ENCODE results near the gene TMEM234.
A peak's percentile ranks its signal among the peaks of the same experiment; 100 is the strongest.

Gene TMEM234

DNA sequence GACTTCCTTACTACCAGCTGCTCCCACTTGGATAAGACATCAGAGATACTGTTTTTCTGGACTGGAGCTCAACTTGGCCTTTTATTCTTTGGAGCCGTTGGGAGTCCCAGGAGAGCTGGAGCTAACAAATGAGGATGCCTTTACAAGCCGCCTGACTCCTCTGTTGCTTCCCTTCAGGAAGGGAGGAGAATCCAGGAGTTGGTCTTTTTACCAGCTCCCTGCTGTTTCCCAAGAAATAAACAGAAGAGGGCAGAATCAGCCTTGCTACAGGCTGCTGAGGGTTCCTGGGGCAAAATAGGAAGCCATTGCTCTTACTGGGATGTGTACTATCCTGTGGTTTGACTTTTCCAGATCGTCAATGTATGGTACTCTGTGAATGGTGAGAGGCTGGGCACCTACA lies 1.5 kb upstream of the TMEM234 start:
- Histone ChIP-seq H3K9me3 (ENCODE audit: control extremely low read depth in 1 of 5, control insufficient read depth in 4 of 5, insufficient read depth in 2 of 5, low read depth in 1 of 5, low read length in 4 of 5) (no peaks in the 10 kb centered on the region), H3K36me3 (ENCODE audit: control insufficient read depth in 4 of 4, insufficient read depth in 4 of 4, low read length in 3 of 4) (peaks cover 12 to 49% (median 26%) of the 10 kb centered on the region in 4 experiments), H3K4me3 (ENCODE audit: control insufficient read depth in 1 of 7, extremely low read depth in 1 of 7, insufficient read depth in 4 of 7, low read depth in 2 of 7, low read length in 6 of 7) (no peak overlapping the region), H3K27me3 (replicated peaks in 2 of 5; ENCODE audit: control insufficient read depth in 4 of 5, insufficient read depth in 5 of 5, low read length in 4 of 5) (no peaks in the 10 kb centered on the region), H3K4me1 (ENCODE audit: control extremely low read depth in 1 of 4, control insufficient read depth in 4 of 4, insufficient read depth in 4 of 4, low read length in 3 of 4) (peaks cover 3 to 29% (median 22%) of the 10 kb centered on the region in 4 experiments), H3K27ac (ENCODE audit: insufficient read depth in 1 of 2, low read depth in 1 of 2, low read length in 2 of 2, poor library complexity in 1 of 2, severe bottlenecking in 2 of 2) (peak overlapping the region; percentile 29 to 33)
- POLR2A ChIA-PET, result interaction anchor here (0.7 kb wide), 1 partner anchor 17 kb away, joined by 3 read pairs; no protein-coding TSS in a partner anchor
- no peak for DNase-seq
- WGBS (ENCODE audit: insufficient coverage), result 94% methylated on average over 3 of the region's 3 CpGs
- CTCF ChIA-PET, result interaction anchor here (1.2 to 3.0 kb wide), 5 partner anchors 8 to 148 kb away, joined by 5 to 15 read pairs (median 10); no protein-coding TSS in a partner anchor

GRCh38 chr1:32221581-32221979 lies 573 bp downstream of the TMEM234 start:
- peaks cover 7 to 41% (median 17%) of the 10 kb centered on the region in 4 experiments for H3K36me3 ChIP-seq (ENCODE audit: control insufficient read depth in 4 of 4, insufficient read depth in 4 of 4, low read length in 3 of 4)
- no peaks in the 10 kb centered on the region for H3K27me3 ChIP-seq (replicated peaks in 2 of 5; ENCODE audit: control insufficient read depth in 4 of 5, insufficient read depth in 5 of 5, low read length in 4 of 5)
- CTCF ChIA-PET, result interaction anchor here (1.1 to 3.0 kb wide), 3 partner anchors 14 to 41 kb away, joined by 3 to 15 read pairs (median 3); no protein-coding TSS in a partner anchor
- no peak for DNase-seq
- no peaks in the 10 kb centered on the region for H3K9me3 ChIP-seq (ENCODE audit: control extremely low read depth in 1 of 5, control insufficient read depth in 4 of 5, insufficient read depth in 2 of 5, low read depth in 1 of 5, low read length in 4 of 5)
- peak overlapping the region; percentile 99 to 100 for H3K27ac ChIP-seq (ENCODE audit: insufficient read depth in 1 of 2, low read depth in 1 of 2, low read length in 2 of 2, poor library complexity in 1 of 2, severe bottlenecking in 2 of 2)
- 29% methylated on average over 13 of the region's 13 CpGs for WGBS (ENCODE audit: insufficient coverage)
- POLR2A ChIA-PET, result interaction anchor here (0.6 to 0.8 kb wide), 2 partner anchors 10 to 19 kb away, joined by 3 read pairs; no protein-coding TSS in a partner anchor
- H3K4me3 ChIP-seq (ENCODE audit: control insufficient read depth in 1 of 7, extremely low read depth in 1 of 7, insufficient read depth in 4 of 7, low read depth in 2 of 7, low read length in 6 of 7), result peak overlapping the region; percentile 65 to 97 (median 85)
- H3K4me1 ChIP-seq (ENCODE audit: control extremely low read depth in 1 of 4, control insufficient read depth in 4 of 4, insufficient read depth in 4 of 4, low read length in 3 of 4), result peaks cover 3 to 29% (median 22%) of the 10 kb centered on the region in 4 experiments

- H3K9me3 ChIP-seq (ENCODE audit: control extremely low read depth in 1 of 5, control insufficient read depth in 4 of 5, insufficient read depth in 2 of 5, low read depth in 1 of 5, low read length in 4 of 5), result no peaks in the 10 kb centered on the region
- POLR2A ChIA-PET, result interaction anchor here (0.8 kb wide), 1 partner anchor 19 kb away, joined by 3 read pairs; no protein-coding TSS in a partner anchor
- peaks cover 7 to 39% (median 16%) of the 10 kb centered on the region in 4 experiments for H3K36me3 ChIP-seq (ENCODE audit: control insufficient read depth in 4 of 4, insufficient read depth in 4 of 4, low read length in 3 of 4)
- peaks cover 3 to 29% (median 22%) of the 10 kb centered on the region in 4 experiments for H3K4me1 ChIP-seq (ENCODE audit: control extremely low read depth in 1 of 4, control insufficient read depth in 4 of 4, insufficient read depth in 4 of 4, low read length in 3 of 4)
- CTCF ChIA-PET, result interaction anchor here (1.0 to 2.8 kb wide), 4 partner anchors 11 to 41 kb away, joined by 3 to 14 read pairs (median 3); partner anchors contain the start of gene CCDC28B
- no peaks in the 10 kb centered on the region for H3K27me3 ChIP-seq (replicated peaks in 2 of 5; ENCODE audit: control insufficient read depth in 4 of 5, insufficient read depth in 5 of 5, low read length in 4 of 5)
- no peak for DNase-seq
- H3K4me3 ChIP-seq (ENCODE audit: control insufficient read depth in 1 of 7, extremely low read depth in 1 of 7, insufficient read depth in 4 of 7, low read depth in 2 of 7, low read length in 6 of 7), result peak overlapping the region in 6 of 7 experiments; percentile 73 to 97 (median 86)
- peak overlapping the region in 1 of 2 experiments; percentile 100 for H3K27ac ChIP-seq (ENCODE audit: insufficient read depth in 1 of 2, low read depth in 1 of 2, low read length in 2 of 2, poor library complexity in 1 of 2, severe bottlenecking in 2 of 2)
- 100% methylated on average over 3 of the region's 4 CpGs for WGBS (ENCODE audit: insufficient coverage)
These were observed 1.2 kb downstream of the TMEM234 start for GRCh38 chr1:32220746-32221580.

- Histone ChIP-seq H3K27me3 (replicated peaks in 2 of 5; ENCODE audit: control insufficient read depth in 4 of 5, insufficient read depth in 5 of 5, low read length in 4 of 5) (no peaks in the 10 kb centered on the region), H3K4me3 (ENCODE audit: control insufficient read depth in 1 of 7, extremely low read depth in 1 of 7, insufficient read depth in 4 of 7, low read depth in 2 of 7, low read length in 6 of 7) (no peak overlapping the region), H3K36me3 (ENCODE audit: control insufficient read depth in 4 of 4, insufficient read depth in 4 of 4, low read length in 3 of 4) (peaks cover 9 to 39% (median 20%) of the 10 kb centered on the region in 4 experiments), H3K27ac (ENCODE audit: insufficient read depth in 1 of 2, low read depth in 1 of 2, low read length in 2 of 2, poor library complexity in 1 of 2, severe bottlenecking in 2 of 2) (no peak overlapping the region), H3K4me1 (ENCODE audit: control extremely low read depth in 1 of 4, control insufficient read depth in 4 of 4, insufficient read depth in 4 of 4, low read length in 3 of 4) (peaks cover 3 to 27% (median 22%) of the 10 kb centered on the region in 4 experiments), H3K9me3 (ENCODE audit: control extremely low read depth in 1 of 5, control insufficient read depth in 4 of 5, insufficient read depth in 2 of 5, low read depth in 1 of 5, low read length in 4 of 5) (no peaks in the 10 kb centered on the region)
- DNase-seq, result no peak
- whole genome bisulfite sequencing (ENCODE audit: insufficient coverage), result 100% methylated on average over 2 of the region's 7 CpGs
- CTCF ChIA-PET, result interaction anchor here (0.7 to 2.8 kb wide), 5 partner anchors 9 to 149 kb away, joined by 3 to 14 read pairs (median 3); no protein-coding TSS in a partner anchor
- POLR2A ChIA-PET, result interaction anchor here (0.6 kb wide), 1 partner anchor 99 kb away, joined by 3 read pairs; no protein-coding TSS in a partner anchor
These were observed 3.1 kb downstream of the TMEM234 start for GRCh38 chr1:32219022-32219421.

GRCh38 chr1:32216566-32216965 lies 5.6 kb downstream of the TMEM234 start:
- POLR2A ChIA-PET, result interaction anchor here (0.7 to 1.6 kb wide), 3 partner anchors 24 to 120 kb away, joined by 3 to 6 read pairs (median 3); partner anchors contain the start of gene MARCKSL1
- H3K4me1 ChIP-seq (ENCODE audit: control extremely low read depth in 1 of 4, control insufficient read depth in 4 of 4, insufficient read depth in 4 of 4, low read length in 3 of 4), result peaks cover 2 to 9% (median 7%) of the 10 kb centered on the region in 4 experiments
- DNase-seq, result no peak
- H3K9me3 ChIP-seq (ENCODE audit: control extremely low read depth in 1 of 5, control insufficient read depth in 4 of 5, insufficient read depth in 2 of 5, low read depth in 1 of 5, low read length in 4 of 5), result no peaks in the 10 kb centered on the region
- H3K4me3 ChIP-seq (ENCODE audit: control insufficient read depth in 1 of 7, extremely low read depth in 1 of 7, insufficient read depth in 4 of 7, low read depth in 2 of 7, low read length in 6 of 7), result no peak overlapping the region
- no peaks in the 10 kb centered on the region for H3K27me3 ChIP-seq (replicated peaks in 2 of 5; ENCODE audit: control insufficient read depth in 4 of 5, insufficient read depth in 5 of 5, low read length in 4 of 5)
- no peak overlapping the region for H3K27ac ChIP-seq (ENCODE audit: insufficient read depth in 1 of 2, low read depth in 1 of 2, low read length in 2 of 2, poor library complexity in 1 of 2, severe bottlenecking in 2 of 2)
- CTCF ChIA-PET, result interaction anchor here (0.9 to 5.4 kb wide), 22 partner anchors 9 to 170 kb away, joined by 3 to 50 read pairs (median 4); partner anchors contain the start of genes CCDC28B, DCDC2B, FAM167B and FAM229A
- 96% methylated on average over 4 of the region's 5 CpGs for WGBS (ENCODE audit: insufficient coverage)
- H3K36me3 ChIP-seq (ENCODE audit: control insufficient read depth in 4 of 4, insufficient read depth in 4 of 4, low read length in 3 of 4), result peaks cover 5 to 35% (median 16%) of the 10 kb centered on the region in 4 experiments

GRCh38 chr1:32215629-32216480 lies 6.3 kb downstream of the TMEM234 start:
- no peak overlapping the region for H3K4me3 ChIP-seq (ENCODE audit: control insufficient read depth in 1 of 7, extremely low read depth in 1 of 7, insufficient read depth in 4 of 7, low read depth in 2 of 7, low read length in 6 of 7)
- 96% methylated on average over 6 of the region's 10 CpGs for WGBS (ENCODE audit: insufficient coverage)
- peaks cover 5 to 35% (median 16%) of the 10 kb centered on the region in 4 experiments for H3K36me3 ChIP-seq (ENCODE audit: control insufficient read depth in 4 of 4, insufficient read depth in 4 of 4, low read length in 3 of 4)
- ChIA-PET POLR2A (interaction anchor here (1.2 to 1.6 kb wide), 2 partner anchors 25 to 120 kb away, joined by 4 to 6 read pairs; partner anchors contain the start of gene MARCKSL1), CTCF (interaction anchor here (0.7 to 5.4 kb wide), 36 partner anchors 9 to 184 kb away, joined by 3 to 50 read pairs (median 4); partner anchors contain the start of genes CCDC28B, DCDC2B, FAM167B and FAM229A)
- H3K9me3 ChIP-seq (ENCODE audit: control extremely low read depth in 1 of 5, control insufficient read depth in 4 of 5, insufficient read depth in 2 of 5, low read depth in 1 of 5, low read length in 4 of 5), result no peaks in the 10 kb centered on the region
- H3K4me1 ChIP-seq (ENCODE audit: control extremely low read depth in 1 of 4, control insufficient read depth in 4 of 4, insufficient read depth in 4 of 4, low read length in 3 of 4), result peaks cover 0 to 2% (median under 1%) of the 10 kb centered on the region in 4 experiments
- no peaks in the 10 kb centered on the region for H3K27me3 ChIP-seq (replicated peaks in 2 of 5; ENCODE audit: control insufficient read depth in 4 of 5, insufficient read depth in 5 of 5, low read length in 4 of 5)
- H3K27ac ChIP-seq (ENCODE audit: insufficient read depth in 1 of 2, low read depth in 1 of 2, low read length in 2 of 2, poor library complexity in 1 of 2, severe bottlenecking in 2 of 2), result no peak overlapping the region
- DNase-seq, result peak; percentile 57 to 75 (median 62)
